ENCODE measurements around the gene RMND1. TPM values are rescaled to one million over a fixed set of nuclear protein-coding genes. Genes with fewer than 3 reads are reported as not detected.

RMND1 gene
- total RNA-seq, 1 donor from 2014 or later: 35.6 TPM

DNA sequence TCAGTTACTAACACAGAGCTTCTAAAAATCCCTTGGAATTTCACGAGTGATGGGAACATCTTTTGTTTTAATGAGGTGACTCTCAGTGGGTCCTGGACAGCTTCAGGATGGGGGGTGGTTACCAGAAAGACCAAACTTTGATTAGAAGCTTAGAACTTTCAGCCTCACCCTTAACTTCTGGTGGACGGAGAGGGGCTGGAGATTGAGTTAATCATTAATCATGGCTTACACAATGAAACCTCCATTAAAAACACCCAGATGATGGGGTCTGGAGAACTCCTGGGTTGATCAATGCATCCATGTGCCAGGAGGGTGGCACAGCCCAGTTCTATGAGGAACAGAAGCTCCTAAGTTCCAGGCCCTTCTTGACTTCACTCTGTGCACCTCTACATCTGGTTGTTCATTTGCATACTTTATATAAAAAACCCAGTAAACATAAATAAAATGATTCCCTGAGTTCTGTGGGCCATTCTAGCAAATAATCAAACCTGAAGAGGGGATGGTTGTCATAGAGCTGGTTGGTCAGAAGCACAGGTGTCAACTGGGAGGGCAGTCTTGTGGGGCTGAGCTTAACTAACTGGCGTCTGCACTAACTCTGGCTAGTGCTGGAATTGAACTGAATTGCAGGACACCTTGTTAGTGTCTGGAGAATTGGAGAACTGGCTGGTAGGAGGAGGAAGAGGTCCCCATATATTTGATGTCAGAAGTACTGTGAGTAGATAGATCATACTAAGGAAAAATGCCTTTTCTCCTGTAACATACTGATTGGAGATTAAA lies 10.3 kb downstream of the RMND1 start:
- peak overlapping the region; percentile 37 for H3K27ac Mint-ChIP-seq (ENCODE audit: unreplicated experiment)
- H3K4me3 Mint-ChIP-seq (ENCODE audit: unreplicated experiment): no peak overlapping the region
- no peak for DNase-seq (ENCODE audit: extremely low spot score, unreplicated experiment)
- H3K9me3 Mint-ChIP-seq (ENCODE audit: unreplicated experiment): no peaks in the 10 kb centered on the region
- no peaks in the 10 kb centered on the region for H3K27me3 Mint-ChIP-seq (ENCODE audit: unreplicated experiment)
- TF ChIP-seq, protein P1, sequence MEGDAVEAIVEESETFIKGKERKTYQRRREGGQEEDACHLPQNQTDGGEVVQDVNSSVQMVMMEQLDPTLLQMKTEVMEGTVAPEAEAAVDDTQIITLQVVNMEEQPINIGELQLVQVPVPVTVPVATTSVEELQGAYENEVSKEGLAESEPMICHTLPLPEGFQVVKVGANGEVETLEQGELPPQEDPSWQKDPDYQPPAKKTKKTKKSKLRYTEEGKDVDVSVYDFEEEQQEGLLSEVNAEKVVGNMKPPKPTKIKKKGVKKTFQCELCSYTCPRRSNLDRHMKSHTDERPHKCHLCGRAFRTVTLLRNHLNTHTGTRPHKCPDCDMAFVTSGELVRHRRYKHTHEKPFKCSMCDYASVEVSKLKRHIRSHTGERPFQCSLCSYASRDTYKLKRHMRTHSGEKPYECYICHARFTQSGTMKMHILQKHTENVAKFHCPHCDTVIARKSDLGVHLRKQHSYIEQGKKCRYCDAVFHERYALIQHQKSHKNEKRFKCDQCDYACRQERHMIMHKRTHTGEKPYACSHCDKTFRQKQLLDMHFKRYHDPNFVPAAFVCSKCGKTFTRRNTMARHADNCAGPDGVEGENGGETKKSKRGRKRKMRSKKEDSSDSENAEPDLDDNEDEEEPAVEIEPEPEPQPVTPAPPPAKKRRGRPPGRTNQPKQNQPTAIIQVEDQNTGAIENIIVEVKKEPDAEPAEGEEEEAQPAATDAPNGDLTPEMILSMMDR (IDR thresholded peaks at IDR 0.05): no peak
- H3K36me3 Mint-ChIP-seq (ENCODE audit: unreplicated experiment): peaks cover 3% of the 10 kb centered on the region
- H3K4me1 Mint-ChIP-seq (ENCODE audit: unreplicated experiment): peaks cover 73% of the 10 kb centered on the region

DNA sequence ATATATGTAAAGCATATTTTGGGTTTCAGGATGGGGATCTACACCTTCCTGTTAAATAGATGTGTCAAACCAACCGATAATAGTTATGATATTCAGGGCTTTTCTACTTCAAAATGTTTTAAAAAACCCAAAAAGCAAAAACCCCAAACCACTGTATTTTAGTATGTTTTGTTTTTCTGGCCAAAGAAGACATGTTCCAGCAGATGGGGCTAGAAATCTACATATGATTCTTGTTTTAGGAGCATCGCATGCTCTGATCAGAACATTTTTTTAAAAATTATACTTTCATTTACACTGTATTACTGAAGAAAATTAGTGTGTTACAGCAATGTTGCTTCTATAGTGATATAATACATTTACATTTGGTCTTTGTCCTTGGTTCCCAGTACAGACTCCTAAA lies 11.0 kb downstream of the RMND1 start:
- Mint-ChIP-seq H3K4me3 (ENCODE audit: unreplicated experiment) (no peak overlapping the region), H3K9me3 (ENCODE audit: unreplicated experiment) (no peaks in the 10 kb centered on the region), H3K4me1 (ENCODE audit: unreplicated experiment) (peaks cover 73% of the 10 kb centered on the region), H3K27ac (ENCODE audit: unreplicated experiment) (peak overlapping the region; percentile 76), H3K36me3 (ENCODE audit: unreplicated experiment) (peaks cover 3% of the 10 kb centered on the region), H3K27me3 (ENCODE audit: unreplicated experiment) (no peaks in the 10 kb centered on the region)
- TF ChIP-seq, protein P1 (IDR thresholded peaks at IDR 0.05): peak; percentile 64
- no peak for DNase-seq (ENCODE audit: extremely low spot score, unreplicated experiment)

DNA sequence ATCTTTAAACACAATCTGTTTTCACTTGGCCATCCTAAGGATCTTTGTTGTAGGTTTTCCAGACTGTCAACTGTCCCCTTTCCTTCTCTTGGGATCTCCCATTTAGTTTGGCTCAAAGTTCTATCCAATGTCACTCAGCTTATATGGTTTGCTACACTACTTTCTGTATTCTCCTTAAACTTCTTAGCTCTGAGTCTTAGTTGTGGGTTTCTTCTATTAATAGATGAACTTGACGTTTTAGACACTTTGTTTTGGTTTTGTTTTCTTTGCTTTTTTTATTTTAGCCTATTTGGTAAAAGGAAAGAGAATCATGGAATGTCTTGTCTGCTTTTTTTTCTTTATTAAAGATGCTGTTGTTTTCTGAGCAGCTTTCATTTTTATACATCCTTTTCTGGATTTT lies 11.4 kb downstream of the RMND1 start:
- Mint-ChIP-seq H3K9me3 (ENCODE audit: unreplicated experiment) (no peaks in the 10 kb centered on the region), H3K27ac (ENCODE audit: unreplicated experiment) (peak overlapping the region; percentile 76), H3K4me1 (ENCODE audit: unreplicated experiment) (peaks cover 70% of the 10 kb centered on the region), H3K36me3 (ENCODE audit: unreplicated experiment) (peaks cover 3% of the 10 kb centered on the region), H3K4me3 (ENCODE audit: unreplicated experiment) (no peak overlapping the region), H3K27me3 (ENCODE audit: unreplicated experiment) (no peaks in the 10 kb centered on the region)
- TF ChIP-seq, protein P1 (IDR thresholded peaks at IDR 0.05): no peak
- no peak for DNase-seq (ENCODE audit: extremely low spot score, unreplicated experiment)

DNA sequence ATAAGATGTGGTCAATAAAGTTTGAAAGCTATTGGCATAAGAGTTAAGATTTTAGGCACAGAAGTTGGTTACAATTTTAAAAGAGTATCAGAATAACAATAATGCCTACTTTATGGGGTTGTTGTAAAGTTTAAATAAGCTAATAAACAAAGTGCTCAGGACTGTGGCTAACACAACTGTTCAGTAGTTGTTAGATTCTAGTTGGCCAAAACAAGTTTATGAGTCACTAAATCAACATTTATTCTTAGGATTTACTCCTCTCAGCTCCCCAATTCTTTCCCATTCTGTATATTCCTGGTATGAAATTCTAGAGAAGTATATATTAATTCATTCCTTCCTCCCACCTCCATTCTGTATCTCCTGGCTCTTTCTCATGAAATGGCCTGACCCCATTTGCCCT lies 14.5 kb downstream of the RMND1 start:
- no peak for DNase-seq (ENCODE audit: extremely low spot score, unreplicated experiment)
- Mint-ChIP-seq H3K27me3 (ENCODE audit: unreplicated experiment) (no peaks in the 10 kb centered on the region), H3K36me3 (ENCODE audit: unreplicated experiment) (peaks cover 5% of the 10 kb centered on the region), H3K4me3 (ENCODE audit: unreplicated experiment) (peak overlapping the region; percentile 33), H3K27ac (ENCODE audit: unreplicated experiment) (peak overlapping the region; percentile 94), H3K4me1 (ENCODE audit: unreplicated experiment) (peaks cover 59% of the 10 kb centered on the region), H3K9me3 (ENCODE audit: unreplicated experiment) (no peaks in the 10 kb centered on the region)
- TF ChIP-seq, protein P1 (IDR thresholded peaks at IDR 0.05): no peak

DNA sequence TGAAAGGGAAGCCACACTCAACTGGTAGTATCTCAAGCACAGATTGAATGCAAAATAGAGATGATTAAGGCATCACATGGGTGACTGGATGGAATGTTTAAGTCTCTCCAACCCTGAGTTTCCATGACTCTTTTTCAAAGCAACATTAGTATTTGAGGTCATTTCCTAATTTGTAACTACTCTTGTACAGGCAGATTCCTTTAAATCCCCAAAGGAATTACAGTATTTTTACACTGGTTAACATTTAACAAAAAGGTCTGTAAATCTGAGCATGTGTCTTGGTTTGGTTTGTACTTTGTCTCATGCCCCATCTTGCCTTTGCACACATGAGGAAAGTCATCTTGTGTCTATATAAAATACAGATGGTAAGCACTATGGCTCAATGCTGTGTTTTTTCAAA lies 15.1 kb downstream of the RMND1 start:
- H3K4me3 Mint-ChIP-seq (ENCODE audit: unreplicated experiment): peak overlapping the region; percentile 67
- no peaks in the 10 kb centered on the region for H3K27me3 Mint-ChIP-seq (ENCODE audit: unreplicated experiment)
- H3K36me3 Mint-ChIP-seq (ENCODE audit: unreplicated experiment): peaks cover 4% of the 10 kb centered on the region
- no peak for DNase-seq (ENCODE audit: extremely low spot score, unreplicated experiment)
- TF ChIP-seq, protein P1 (IDR thresholded peaks at IDR 0.05): no peak
- H3K4me1 Mint-ChIP-seq (ENCODE audit: unreplicated experiment): peaks cover 57% of the 10 kb centered on the region
- H3K27ac Mint-ChIP-seq (ENCODE audit: unreplicated experiment): peak overlapping the region; percentile 94
- H3K9me3 Mint-ChIP-seq (ENCODE audit: unreplicated experiment): no peaks in the 10 kb centered on the region

Measured in osteocyte (in vitro differentiated cells).